ENCODE results near the gene EIF2B5. TPM values are rescaled to one million over a fixed set of nuclear protein-coding genes. Genes with fewer than 3 reads are reported as not detected.

Gene EIF2B5
- total and polyA plus RNA-seq, 2 of the 13 experiments (the other 11 are each of a cell fraction or from before 2014, with no cell fraction given) = 38.4 to 60.2 TPM

DNA sequence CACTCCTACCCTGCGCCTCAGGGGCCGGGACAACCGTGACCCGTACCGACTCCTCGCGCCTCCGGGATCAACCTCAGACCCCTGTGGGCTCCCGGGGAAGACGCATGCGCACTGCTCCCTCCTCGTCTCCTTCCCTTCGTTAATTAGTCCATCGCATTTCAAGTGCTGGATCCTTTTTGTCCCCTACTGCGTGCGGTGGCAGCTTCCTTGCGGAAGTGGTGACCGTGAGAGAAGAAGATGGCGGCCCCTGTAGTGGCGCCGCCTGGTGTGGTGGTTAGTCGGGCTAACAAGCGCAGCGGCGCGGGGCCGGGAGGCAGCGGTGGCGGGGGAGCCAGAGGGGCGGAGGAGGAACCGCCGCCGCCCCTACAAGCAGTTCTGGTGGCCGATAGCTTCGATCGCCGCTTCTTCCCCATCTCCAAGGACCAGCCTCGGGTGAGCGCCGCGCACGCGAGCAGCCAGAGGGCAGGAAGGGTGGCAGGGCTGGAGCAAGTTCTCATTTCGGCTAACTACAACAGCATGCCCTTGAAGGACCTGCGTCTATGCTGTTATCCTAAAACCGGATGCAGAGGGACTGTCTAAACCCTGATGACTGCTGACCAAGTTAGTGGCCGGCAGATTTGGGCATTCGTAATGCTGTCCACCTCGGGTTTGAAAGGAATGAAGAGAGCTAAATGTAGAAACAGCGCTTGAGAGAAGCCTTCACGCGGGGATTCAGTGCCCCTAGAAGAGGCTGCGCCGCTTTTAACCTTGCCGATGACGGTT, at the start of gene EIF2B5 (continued):
- TF ChIP-seq IRF2 (CRISPR knock-in tag; IDR thresholded peaks at IDR 0.05) = peak; percentile 98
- peak; percentile 100 for TF ChIP-seq ELF1 (CRISPR knock-in tag; IDR thresholded peaks at IDR 0.05)
- TF ChIP-seq, protein P1, sequence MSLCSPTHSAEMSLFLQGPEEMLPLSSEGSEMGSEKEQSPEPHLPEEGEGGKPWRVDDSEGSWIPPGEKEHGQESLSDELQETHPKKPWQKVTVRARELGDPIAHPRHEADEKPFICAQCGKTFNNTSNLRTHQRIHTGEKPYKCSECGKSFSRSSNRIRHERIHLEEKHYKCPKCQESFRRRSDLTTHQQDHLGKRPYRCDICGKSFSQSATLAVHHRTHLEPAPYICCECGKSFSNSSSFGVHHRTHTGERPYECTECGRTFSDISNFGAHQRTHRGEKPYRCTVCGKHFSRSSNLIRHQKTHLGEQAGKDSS (CRISPR knock-in tag; IDR thresholded peaks at IDR 0.05; ENCODE audit: borderline replicate concordance, low read depth) = peak; percentile 22; the same call in 1 of the 2 replicates
- 0 out of 2 replicates have a peak, but pooled peaks have one; percentile 61 for TF ChIP-seq ZNF414 (CRISPR knock-in tag; IDR thresholded peaks at IDR 0.05)
- TF ChIP-seq RBFOX2 (IDR thresholded peaks at IDR 0.05; ENCODE audit: low read depth, low read length) = peak; percentile 89
- TF ChIP-seq, protein P2, sequence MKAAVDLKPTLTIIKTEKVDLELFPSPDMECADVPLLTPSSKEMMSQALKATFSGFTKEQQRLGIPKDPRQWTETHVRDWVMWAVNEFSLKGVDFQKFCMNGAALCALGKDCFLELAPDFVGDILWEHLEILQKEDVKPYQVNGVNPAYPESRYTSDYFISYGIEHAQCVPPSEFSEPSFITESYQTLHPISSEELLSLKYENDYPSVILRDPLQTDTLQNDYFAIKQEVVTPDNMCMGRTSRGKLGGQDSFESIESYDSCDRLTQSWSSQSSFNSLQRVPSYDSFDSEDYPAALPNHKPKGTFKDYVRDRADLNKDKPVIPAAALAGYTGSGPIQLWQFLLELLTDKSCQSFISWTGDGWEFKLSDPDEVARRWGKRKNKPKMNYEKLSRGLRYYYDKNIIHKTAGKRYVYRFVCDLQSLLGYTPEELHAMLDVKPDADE (CRISPR knock-in tag; IDR thresholded peaks at IDR 0.05) = no peak
- no peak for TF ChIP-seq ZNF263 (CRISPR knock-in tag; IDR thresholded peaks at IDR 0.05)
- no peak for TF ChIP-seq REL (CRISPR knock-in tag; conservative IDR thresholded peaks at IDR 0.05)
- TF ChIP-seq ZZZ3 (CRISPR knock-in tag; IDR thresholded peaks at IDR 0.05; ENCODE audit: borderline replicate concordance) = peak; percentile 68; the same call in 1 of the 2 replicates
- no peak for TF ChIP-seq NBN (conservative IDR thresholded peaks at IDR 0.05)
- no peak for TF ChIP-seq PAWR (CRISPR knock-in tag; IDR thresholded peaks at IDR 0.05; ENCODE audit: borderline replicate concordance)
- peak; percentile 74 for TF ChIP-seq ZNF772 (CRISPR knock-in tag; IDR thresholded peaks at IDR 0.05)
- TF ChIP-seq ZNF512B (CRISPR knock-in tag; IDR thresholded peaks at IDR 0.05; ENCODE audit: borderline replicate concordance) = peak; percentile 84; the same call in 1 of the 2 replicates
- TF ChIP-seq MYC (CRISPR knock-in tag; IDR thresholded peaks at IDR 0.05; ENCODE audit: borderline replicate concordance) = peak; percentile 94
- peak; percentile 59; the same call in 1 of the 2 replicates for TF ChIP-seq BORCS8-MEF2B (CRISPR knock-in tag; IDR thresholded peaks at IDR 0.05)
- peak; percentile 72; the same call in 1 of the 2 replicates for TF ChIP-seq AHR (CRISPR knock-in tag; IDR thresholded peaks at IDR 0.05)
- TF ChIP-seq RCOR2 (CRISPR knock-in tag; IDR thresholded peaks at IDR 0.05) = 0 out of 2 replicates have a peak, but pooled peaks have one; percentile 17
- no peak for TF ChIP-seq NFYC (CRISPR knock-in tag; IDR thresholded peaks at IDR 0.05)
- no peak for TF ChIP-seq NCOA5 (CRISPR knock-in tag; IDR thresholded peaks at IDR 0.05)
- TF ChIP-seq, protein P3, sequence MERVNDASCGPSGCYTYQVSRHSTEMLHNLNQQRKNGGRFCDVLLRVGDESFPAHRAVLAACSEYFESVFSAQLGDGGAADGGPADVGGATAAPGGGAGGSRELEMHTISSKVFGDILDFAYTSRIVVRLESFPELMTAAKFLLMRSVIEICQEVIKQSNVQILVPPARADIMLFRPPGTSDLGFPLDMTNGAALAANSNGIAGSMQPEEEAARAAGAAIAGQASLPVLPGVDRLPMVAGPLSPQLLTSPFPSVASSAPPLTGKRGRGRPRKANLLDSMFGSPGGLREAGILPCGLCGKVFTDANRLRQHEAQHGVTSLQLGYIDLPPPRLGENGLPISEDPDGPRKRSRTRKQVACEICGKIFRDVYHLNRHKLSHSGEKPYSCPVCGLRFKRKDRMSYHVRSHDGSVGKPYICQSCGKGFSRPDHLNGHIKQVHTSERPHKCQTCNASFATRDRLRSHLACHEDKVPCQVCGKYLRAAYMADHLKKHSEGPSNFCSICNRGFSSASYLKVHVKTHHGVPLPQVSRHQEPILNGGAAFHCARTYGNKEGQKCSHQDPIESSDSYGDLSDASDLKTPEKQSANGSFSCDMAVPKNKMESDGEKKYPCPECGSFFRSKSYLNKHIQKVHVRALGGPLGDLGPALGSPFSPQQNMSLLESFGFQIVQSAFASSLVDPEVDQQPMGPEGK (CRISPR knock-in tag; IDR thresholded peaks at IDR 0.05) = peak; percentile 66; the same call in 1 of the 2 replicates
- peak; percentile 61 for TF ChIP-seq FOSL2 (CRISPR knock-in tag; IDR thresholded peaks at IDR 0.05)
- 0 out of 2 replicates have a peak, but pooled peaks have one; percentile 11 for TF ChIP-seq ISX (CRISPR knock-in tag; conservative IDR thresholded peaks at IDR 0.05)
- peak; percentile 52; the same call in 1 of the 2 replicates for TF ChIP-seq ZBTB38 (CRISPR knock-in tag; IDR thresholded peaks at IDR 0.05)
